Mammary epithelial cell (primary cell): ENCODE data around the gene KIFBP.

Source experiments
- CTCF ChIP-seq, 2 donors: IDR thresholded peaks in 1 of 2; conservative IDR thresholded peaks in 1 of 2; 2 replicates each; pipeline ENCODE4 v1.5.1; 2011 to 2012; ENCODE audit warnings: inconsistent platforms in 2 of 2, low read length in 2 of 2, mild to moderate bottlenecking in 2 of 2, control low read depth in 1 of 2, low read depth in 1 of 2; ENCODE audit not compliant: insufficient read depth in 1 of 2; ENCODE audit errors: extremely low read depth in 1 of 2
- EZH2 ChIP-seq: IDR thresholded peaks from 2 replicates; pipeline ENCODE4 v1.6.1; 2012; ENCODE audit warnings: low read length, inconsistent platforms, borderline replicate concordance

GRCh38 chr10:69055241-69055640 lies 66.6 kb downstream of the KIFBP start:
- TF ChIP-seq CTCF (conservative IDR thresholded peaks at IDR 0.05 in 1 of 2, IDR thresholded peaks at IDR 0.05 in 1 of 2; ENCODE audit: extremely low read depth in 1 of 2, insufficient read depth in 1 of 2, low read depth in 1 of 2, low read length in 2 of 2) (no peak), EZH2 (no peak)
